Tibial artery (tissue), 4 donors: ENCODE measurements around the gene SH3RF3.

Experiments used
- DNase-seq, 2 donors: peaks; one replicate each; pipeline ENCODE4 v3.0.0-alpha.2; 2019
- H3K27ac ChIP-seq, 2 donors: fragments of 200-600 bp; sonication (generic) in 1 of 2; 1 replicate in 1 of 2; 2 replicates in 1 of 2; pipeline ENCODE4 v1.5.1; 2018 to 2019; ENCODE audit warnings: mild to moderate bottlenecking in 1 of 2
- H3K27me3 ChIP-seq, 2 donors: fragments of 200-600 bp; sonication (generic) in 1 of 2; one replicate each; pipeline versions ENCODE4 v1.5.1 to v1.6.0; 2016 to 2019
- H3K36me3 ChIP-seq, 3 donors: fragments of 200-600 bp; sonication (generic) in 2 of 3; one replicate each; pipeline ENCODE4 v1.5.1; 2016 to 2019; ENCODE audit warnings: mild to moderate bottlenecking in 2 of 3
- H3K4me1 ChIP-seq, 4 donors: fragments of 200-600 bp; sonication (generic) in 2 of 4; 1 replicate in 3 of 4; 2 replicates in 1 of 4; pipeline ENCODE4 v1.5.1; 2016 to 2019
- H3K4me3 ChIP-seq, 2 donors: fragments of 200-600 bp; sonication (generic) in 1 of 2; 1 replicate in 1 of 2; 2 replicates in 1 of 2; pipeline ENCODE4 v1.5.1; 2018 to 2019; ENCODE audit warnings: mild to moderate bottlenecking in 2 of 2
- H3K9me3 ChIP-seq, 3 donors: fragments of 200-600 bp; sonication (generic) in 1 of 3; one replicate each; pipeline ENCODE4 v1.5.1; 2016 to 2019
- CTCF ChIP-seq, 2 experiments: fragments of 200-600 bp in 1 of 2; fragments of 450-650 bp in 1 of 2; IDR thresholded peaks; one replicate each; pipeline ENCODE4 v1.5.1; 2017 to 2019; ENCODE audit warnings: antibody characterized with exemption in 2 of 2, mild to moderate bottlenecking in 1 of 2, moderate library complexity in 1 of 2
- intact Hi-C: fragments of 100-400 bp; cut with DNase I; formaldehyde crosslinking; loops from one replicate; pipeline ENCODE4 v1.15.0; 2023; ENCODE audit warnings: low total_unique reads

The SH3RF3 gene

GRCh38 chr2:109166811-109167210 is 37.8 kb downstream of the SH3RF3 start:
- H3K27ac ChIP-seq: peak overlapping the region in 1 of 2 donors; percentile 59
- intact Hi-C loops: loop anchor here (10.0 kb wide), 1 partner anchor 78 kb away; no protein-coding TSS in a partner anchor
- H3K4me3 ChIP-seq: no peak overlapping the region
- H3K27me3 ChIP-seq: no peaks in the 10 kb centered on the region
- no peaks in the 10 kb centered on the region for H3K9me3 ChIP-seq
- peaks cover 0 to 76% (median 55%) of the 10 kb centered on the region in 4 donors for H3K4me1 ChIP-seq
- no peaks in the 10 kb centered on the region for H3K36me3 ChIP-seq
- no peak for DNase-seq
- TF ChIP-seq CTCF (IDR thresholded peaks at IDR 0.05): no peak

GRCh38 chr2:109168086-109168485 is 39.1 kb downstream of the SH3RF3 start:
- Histone ChIP-seq H3K9me3 (no peaks in the 10 kb centered on the region), H3K4me3 (no peak overlapping the region), H3K27ac (no peak overlapping the region), H3K36me3 (no peaks in the 10 kb centered on the region), H3K4me1 (peaks cover under 1 to 82% (median 62%) of the 10 kb centered on the region in 4 donors), H3K27me3 (no peaks in the 10 kb centered on the region)
- intact Hi-C loops: loop anchor here (10.0 kb wide), 1 partner anchor 77 kb away; no protein-coding TSS in a partner anchor
- TF ChIP-seq CTCF (IDR thresholded peaks at IDR 0.05): no peak
- no peak for DNase-seq

GRCh38 chr2:109168716-109169115 is 39.7 kb downstream of the SH3RF3 start:
- TF ChIP-seq CTCF (IDR thresholded peaks at IDR 0.05): no peak
- intact Hi-C loops: loop anchor here (10.0 kb wide), 1 partner anchor 76 kb away; no protein-coding TSS in a partner anchor
- no peaks in the 10 kb centered on the region for H3K9me3 ChIP-seq
- peaks cover 6 to 84% (median 65%) of the 10 kb centered on the region in 4 donors for H3K4me1 ChIP-seq
- no peak overlapping the region for H3K4me3 ChIP-seq
- H3K36me3 ChIP-seq: no peaks in the 10 kb centered on the region
- H3K27ac ChIP-seq: peak overlapping the region in 1 of 2 donors; percentile 3
- DNase-seq: no peak
- H3K27me3 ChIP-seq: no peaks in the 10 kb centered on the region

GRCh38 chr2:109170645-109171044 is 41.6 kb downstream of the SH3RF3 start:
- H3K27me3 ChIP-seq: no peaks in the 10 kb centered on the region
- H3K27ac ChIP-seq: peak overlapping the region; percentile 91 to 94
- DNase-seq: peak in 1 of 2 donors; percentile 58
- intact Hi-C loops: loop anchor here (5.0 kb wide), 1 partner anchor 267 kb away; no protein-coding TSS in a partner anchor
- H3K4me1 ChIP-seq: peaks cover 6 to 84% (median 59%) of the 10 kb centered on the region in 4 donors
- H3K9me3 ChIP-seq: no peaks in the 10 kb centered on the region
- H3K36me3 ChIP-seq: no peaks in the 10 kb centered on the region
- no peak for TF ChIP-seq CTCF (IDR thresholded peaks at IDR 0.05)
- H3K4me3 ChIP-seq: no peak overlapping the region

- peak; percentile 56 to 73 for TF ChIP-seq CTCF (IDR thresholded peaks at IDR 0.05)
- intact Hi-C loops: loop anchor here (2.0 to 5.0 kb wide), 2 partner anchors 43 to 266 kb away; partner anchors contain the start of gene SH3RF3
- Histone ChIP-seq H3K27me3 (no peaks in the 10 kb centered on the region), H3K4me1 (peaks cover 6 to 79% (median 52%) of the 10 kb centered on the region in 4 donors), H3K9me3 (no peaks in the 10 kb centered on the region), H3K4me3 (peak overlapping the region; percentile 13 to 39), H3K36me3 (no peaks in the 10 kb centered on the region), H3K27ac (peak overlapping the region; percentile 91 to 94)
- DNase-seq: peak; percentile 91 to 96
Observed at GRCh38 chr2:109171444-109172334, 42.7 kb downstream of the SH3RF3 start.
